GM18499 (cell line): ENCODE data around the gene WSB1.
"Not testable (repeated sequence)": the region's sequence is repeated elsewhere in the genome, so short reads cannot be mapped to it uniquely, and the experiment has no call there.

Experiments used
- ATAC-seq: cut with Tn5 transposase; IDR thresholded peaks from one replicate; pipeline ENCODE4 v1.9.1; 2021; ENCODE audit warnings: moderate number of reproducible peaks; ENCODE audit not compliant: insufficient read depth, unreplicated experiment

The WSB1 gene

GRCh38 chr17:27310565-27311110 lies 16.7 kb downstream of the WSB1 start:
- no peak for ATAC-seq

GRCh38 chr17:27313301-27313700 lies 19.4 kb downstream of the WSB1 start:
- ATAC-seq: no peak

GRCh38 chr17:27315322-27315721 lies 21.4 kb downstream of the WSB1 start:
- no peak for ATAC-seq

- no peak for ATAC-seq
Measured at GRCh38 chr17:27315796-27316465, 22.0 kb downstream of the WSB1 start.

GRCh38 chr17:27318228-27318627 lies 24.3 kb downstream of the WSB1 start:
- ATAC-seq: no peak

- ATAC-seq: no peak
Measured at GRCh38 chr17:27318633-27319032, 24.7 kb downstream of the WSB1 start.

- no peak for ATAC-seq
Measured at GRCh38 chr17:27319541-27320221, 25.8 kb downstream of the WSB1 start.

GRCh38 chr17:27320222-27320560 lies 26.3 kb downstream of the WSB1 start:
- no peak for ATAC-seq

- no peak for ATAC-seq
Measured at GRCh38 chr17:27321372-27321771, 27.5 kb downstream of the WSB1 start.

GRCh38 chr17:27322026-27322425 lies 28.1 kb downstream of the WSB1 start:
- no peak for ATAC-seq

- ATAC-seq: no peak
Measured at GRCh38 chr17:27322690-27323508, 29.0 kb downstream of the WSB1 start.

GRCh38 chr17:27323538-27324215 lies 29.8 kb downstream of the WSB1 start:
- no peak for ATAC-seq

- no peak for ATAC-seq
Measured at GRCh38 chr17:27324771-27325339, 30.9 kb downstream of the WSB1 start.

GRCh38 chr17:27326051-27326450 lies 32.1 kb downstream of the WSB1 start:
- no peak for ATAC-seq

GRCh38 chr17:27326585-27326984 lies 32.7 kb downstream of the WSB1 start:
- ATAC-seq: no peak

GRCh38 chr17:27327397-27327796 lies 33.5 kb downstream of the WSB1 start:
- no peak for ATAC-seq

- no peak for ATAC-seq
Measured at GRCh38 chr17:27327871-27328270, 34.0 kb downstream of the WSB1 start.

- ATAC-seq: not testable (repeated sequence)
Measured at GRCh38 chr17:27328686-27329085, 34.8 kb downstream of the WSB1 start.

- no peak for ATAC-seq
Measured at GRCh38 chr17:27329146-27329805, 35.4 kb downstream of the WSB1 start.

- ATAC-seq: no peak
Measured at GRCh38 chr17:27332047-27332393, 38.1 kb downstream of the WSB1 start.
